Measurements from ENCODE around the gene SMARCB1.

SMARCB1 gene

DNA sequence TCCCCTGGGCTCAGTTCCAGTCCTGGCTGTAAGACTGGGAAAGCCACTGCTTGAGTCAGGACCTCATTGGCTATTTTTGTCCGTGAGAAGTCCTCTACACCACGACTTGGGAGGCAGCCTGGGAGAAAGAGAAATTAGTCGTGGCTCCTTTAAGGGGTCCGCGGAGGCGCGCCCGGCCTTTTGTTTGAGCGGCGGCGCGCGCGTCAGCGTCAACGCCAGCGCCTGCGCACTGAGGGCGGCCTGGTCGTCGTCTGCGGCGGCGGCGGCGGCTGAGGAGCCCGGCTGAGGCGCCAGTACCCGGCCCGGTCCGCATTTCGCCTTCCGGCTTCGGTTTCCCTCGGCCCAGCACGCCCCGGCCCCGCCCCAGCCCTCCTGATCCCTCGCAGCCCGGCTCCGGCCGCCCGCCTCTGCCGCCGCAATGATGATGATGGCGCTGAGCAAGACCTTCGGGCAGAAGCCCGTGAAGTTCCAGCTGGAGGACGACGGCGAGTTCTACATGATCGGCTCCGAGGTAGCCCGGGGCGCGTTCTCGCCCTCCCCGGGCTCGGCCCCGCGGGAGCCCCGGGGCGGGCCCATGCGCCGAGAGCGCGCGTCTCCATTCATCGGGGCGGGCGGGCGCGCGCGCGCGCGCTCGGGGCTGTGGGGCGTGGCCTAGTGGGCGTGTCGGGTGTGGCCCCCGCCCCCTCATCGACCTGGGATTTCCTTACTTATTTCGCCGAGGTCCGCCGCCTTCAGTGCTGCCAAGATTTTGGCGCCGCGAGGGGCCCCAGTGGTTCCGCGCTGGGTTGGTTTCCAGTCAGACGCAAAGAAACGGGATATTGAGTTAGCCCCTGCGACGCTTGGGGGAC, at the start of gene SMARCB1:
TSS of gene SMARCB1 (plus strand) at position 215 of the 848 bp plus-strand sequence. CDS start at position 419, 204 bp downstream.
- DNase-seq = peak; percentile 47

DNA sequence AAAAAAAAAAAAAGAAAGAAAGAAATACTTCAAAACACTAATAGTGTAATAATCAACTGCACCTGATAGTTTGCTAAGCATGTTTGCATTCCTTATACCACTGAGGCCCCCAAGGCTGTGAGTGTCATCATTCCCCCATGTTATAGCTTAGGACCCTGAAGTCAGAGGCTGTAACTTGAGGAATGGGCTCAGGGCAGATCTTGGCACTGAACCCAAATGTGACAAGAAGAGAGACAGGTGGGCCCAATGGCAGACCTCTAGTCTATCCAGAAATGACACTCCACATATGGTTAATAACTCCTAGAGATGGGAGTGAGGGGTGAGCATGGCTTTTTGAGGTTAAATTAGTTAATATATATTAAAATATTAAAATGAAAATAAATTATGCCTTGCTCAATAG, 49.1 kb upstream of the SMARCB1 start:
- no peak for DNase-seq

- no peak for DNase-seq
Measured at GRCh38 chr22:23742505-23743264, 44.1 kb upstream of the SMARCB1 start.

- DNase-seq = peak; percentile 26
Measured at GRCh38 chr22:23743303-23743705, 43.5 kb upstream of the SMARCB1 start.

DNA sequence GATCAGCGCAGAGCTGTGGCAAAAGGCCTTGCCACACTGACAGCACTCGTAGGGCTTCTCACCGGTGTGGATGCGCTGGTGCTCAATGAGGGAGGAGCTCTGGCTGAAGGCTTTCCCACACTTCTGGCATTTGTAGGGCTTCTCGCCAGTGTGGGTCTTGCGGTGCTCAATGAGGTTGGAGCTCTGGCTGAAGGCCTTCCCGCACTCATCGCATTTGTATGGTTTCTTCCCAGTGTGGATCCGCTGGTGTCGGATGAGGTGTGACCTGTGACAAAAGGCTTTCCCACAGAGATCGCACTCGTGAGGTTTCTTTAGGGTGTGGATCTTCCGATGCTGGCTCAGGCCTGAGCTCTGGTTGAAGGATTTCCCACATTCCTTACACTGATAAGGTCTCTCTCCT, 42.8 kb upstream of the SMARCB1 start:
- DNase-seq = no peak

- no peak for DNase-seq
Measured at GRCh38 chr22:23744485-23744884, 42.3 kb upstream of the SMARCB1 start.

GRCh38 chr22:23745791-23746190, 41.0 kb upstream of the SMARCB1 start:
- DNase-seq = no peak

DNA sequence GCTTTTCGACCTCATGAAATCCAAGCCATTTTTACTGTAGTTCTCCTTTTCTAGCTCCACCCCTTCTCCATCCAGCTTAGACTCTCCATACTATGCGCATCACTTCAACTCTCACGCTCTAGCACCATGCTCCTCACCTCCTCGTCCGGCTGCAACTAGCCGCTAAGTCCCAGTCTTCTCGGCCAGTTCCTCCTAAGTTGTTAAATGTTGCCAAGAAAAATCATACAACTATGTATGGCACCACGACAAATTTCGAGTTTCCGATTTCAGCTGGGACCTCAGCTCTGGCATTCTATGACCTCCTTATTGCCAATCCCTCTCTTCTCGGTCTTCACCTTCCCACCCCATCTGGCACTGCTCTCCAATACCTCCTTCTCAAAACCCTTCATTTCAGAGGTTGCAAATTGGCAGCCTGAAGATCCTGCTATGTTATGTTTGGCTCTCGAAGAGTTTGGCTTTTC, 36.9 kb upstream of the SMARCB1 start:
- DNase-seq = no peak

DNA sequence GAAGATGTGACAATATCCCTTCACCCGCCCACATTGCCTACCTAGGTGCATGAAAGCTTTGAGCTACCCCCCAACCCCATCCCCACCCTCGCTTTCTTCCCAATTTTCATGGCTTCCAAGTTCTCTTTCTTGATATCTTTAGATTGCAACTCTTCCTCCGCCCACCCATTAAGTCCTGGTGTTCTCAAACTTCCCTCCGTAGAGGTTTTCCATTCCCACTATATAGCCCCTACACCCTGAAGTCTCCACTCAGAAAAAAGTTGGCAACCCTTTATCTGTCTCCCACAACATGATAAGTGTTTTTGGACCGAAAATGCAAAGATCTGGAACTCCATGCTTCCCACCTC, 36.4 kb upstream of the SMARCB1 start:
- DNase-seq = no peak

DNA sequence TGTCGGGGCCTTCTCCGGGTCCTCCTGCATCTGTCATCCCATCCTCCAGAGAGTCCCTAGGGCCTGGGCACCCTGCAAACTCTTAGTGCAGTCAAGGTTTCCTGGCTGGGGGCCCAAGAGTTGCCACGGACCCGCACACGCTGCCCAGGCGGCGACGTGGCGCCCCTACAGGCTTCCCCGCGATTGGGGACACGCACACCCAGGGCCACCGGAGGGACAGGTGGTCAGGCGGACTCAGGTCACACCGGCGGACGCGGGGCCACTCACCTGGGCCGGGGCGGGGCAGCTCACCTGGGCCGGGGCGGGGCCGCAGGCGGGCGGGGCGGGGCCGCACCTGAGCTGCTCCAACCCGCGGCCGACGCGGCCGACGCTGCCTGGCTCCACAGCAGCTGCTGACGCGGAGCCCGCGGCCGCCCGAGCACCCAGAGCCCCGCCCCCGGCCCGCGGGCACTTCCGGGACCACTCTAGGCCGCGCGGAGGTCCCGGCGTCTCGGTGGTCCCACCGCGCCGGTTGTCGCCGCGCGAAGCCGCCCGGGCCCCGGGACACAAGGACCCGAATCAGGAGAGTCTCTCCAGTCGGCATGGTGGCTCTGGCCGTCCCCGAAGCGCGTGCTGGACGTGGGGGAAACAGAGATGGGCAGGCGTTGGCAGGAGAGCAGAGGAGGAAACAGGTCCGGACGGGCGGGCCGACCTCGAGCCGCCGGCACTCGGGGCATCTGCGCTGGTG, 35.9 kb upstream of the SMARCB1 start, which contains the start of gene ZNF70:
TSS of gene ZNF70 (minus strand) at position 399 of the 727 bp plus-strand sequence. CDS start 5,972 bp downstream, outside the sequence.
- DNase-seq = no peak

GRCh38 chr22:23751441-23751996, 35.2 kb upstream of the SMARCB1 start:
- DNase-seq = no peak

GRCh38 chr22:23752090-23752691, 34.6 kb upstream of the SMARCB1 start:
- no peak for DNase-seq

DNA sequence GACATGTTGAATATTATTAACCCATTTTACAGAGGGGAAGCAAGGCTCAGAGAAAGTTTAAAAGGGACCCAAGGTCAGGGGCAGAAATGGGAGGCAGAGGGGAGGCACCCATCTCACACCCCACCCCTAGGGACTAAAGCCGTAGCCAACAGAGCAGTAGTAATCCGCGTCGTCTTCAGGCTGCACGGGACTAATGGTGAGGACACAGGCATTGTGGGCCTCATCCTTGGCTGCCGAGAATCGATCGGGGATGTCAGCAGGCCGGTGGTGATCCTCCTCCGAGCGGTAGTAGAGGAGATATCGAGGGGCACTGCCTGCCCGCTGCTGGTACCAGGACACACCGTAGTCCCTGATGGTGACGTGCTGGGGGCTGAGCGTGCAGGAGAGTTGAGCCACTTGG, 34.0 kb upstream of the SMARCB1 start:
- DNase-seq = no peak

DNA sequence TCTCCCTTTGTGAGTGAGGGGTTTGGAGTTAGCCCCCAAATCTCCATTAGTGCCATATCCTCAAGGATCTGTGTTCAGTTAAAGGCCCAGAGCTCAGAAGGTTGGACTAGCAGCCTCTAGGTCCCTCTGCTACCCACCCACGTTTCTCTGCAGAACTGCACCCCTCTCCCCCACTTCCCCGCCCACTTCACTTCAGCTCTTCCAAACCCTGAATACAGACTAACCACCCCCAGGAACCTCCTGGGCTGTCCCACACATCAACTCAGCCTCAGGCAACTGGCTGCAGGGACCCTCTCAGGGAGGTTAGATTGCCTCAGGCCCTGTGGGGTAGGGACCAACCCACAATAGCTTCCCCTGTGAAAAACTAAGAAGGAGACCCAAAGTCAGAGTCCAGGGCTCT, 33.4 kb upstream of the SMARCB1 start:
- DNase-seq = no peak

DNA sequence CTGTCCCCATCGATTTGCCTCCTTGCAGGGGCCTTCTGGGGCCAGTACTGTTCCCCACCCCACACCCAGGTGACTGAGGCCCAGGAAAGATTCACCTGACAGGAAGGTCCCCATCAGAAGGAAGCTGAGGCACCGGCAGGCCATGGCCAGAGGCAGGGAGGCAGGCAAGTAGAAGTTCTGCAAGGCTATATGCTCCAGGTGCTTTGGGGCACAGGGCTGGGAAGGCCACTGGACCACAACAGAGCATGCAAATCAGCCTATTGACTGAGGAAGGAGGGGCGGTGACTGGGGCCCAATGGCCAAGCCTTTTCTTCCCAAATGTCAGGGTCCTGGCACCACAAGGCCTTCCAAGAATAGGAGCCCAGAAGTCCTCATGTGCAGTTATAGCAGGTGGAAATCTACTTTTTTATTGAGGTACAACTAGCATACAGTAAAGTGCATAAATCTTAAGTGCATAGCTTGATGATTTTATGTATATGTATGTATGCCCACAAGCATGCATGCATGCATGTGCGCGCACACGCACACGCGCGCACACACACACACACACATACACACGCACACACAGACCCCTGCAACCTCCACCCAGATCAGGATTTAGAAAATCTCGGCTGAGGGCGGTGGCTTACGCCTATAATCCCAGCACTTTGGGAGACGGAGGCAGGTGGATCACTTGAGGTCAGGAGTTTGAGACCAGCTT, 32.4 kb upstream of the SMARCB1 start, which contains the start of gene VPREB3:
TSS of gene VPREB3 (minus strand) at position 206 of the 700 bp plus-strand sequence. CDS start at position 144, 62 bp downstream.
- no peak for DNase-seq

- DNase-seq = no peak
Measured at GRCh38 chr22:23754980-23755636, 31.7 kb upstream of the SMARCB1 start.

DNA sequence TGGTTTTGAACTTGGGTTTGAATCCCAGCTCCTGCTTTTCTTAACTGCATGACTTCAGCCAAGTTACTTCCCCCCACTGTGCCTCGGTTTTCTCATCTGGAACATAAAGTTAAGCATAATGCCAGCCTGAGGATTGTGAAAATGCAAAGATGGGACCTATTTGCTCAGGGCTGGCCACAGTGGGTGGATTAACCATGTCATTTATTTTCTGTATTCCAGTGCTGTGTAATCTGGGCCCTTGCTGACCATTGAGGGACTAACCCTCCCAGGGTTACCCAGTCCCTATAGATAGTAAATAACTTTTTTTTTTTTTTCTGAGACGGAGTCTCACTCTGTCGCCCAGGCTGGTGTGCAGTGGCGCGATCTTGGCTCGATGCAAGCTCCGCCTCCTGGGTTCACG, 31.1 kb upstream of the SMARCB1 start:
- DNase-seq = no peak

GRCh38 chr22:23756891-23757290, 29.9 kb upstream of the SMARCB1 start:
- no peak for DNase-seq

- DNase-seq = no peak
Measured at GRCh38 chr22:23759566-23759965, 27.2 kb upstream of the SMARCB1 start.

DNA sequence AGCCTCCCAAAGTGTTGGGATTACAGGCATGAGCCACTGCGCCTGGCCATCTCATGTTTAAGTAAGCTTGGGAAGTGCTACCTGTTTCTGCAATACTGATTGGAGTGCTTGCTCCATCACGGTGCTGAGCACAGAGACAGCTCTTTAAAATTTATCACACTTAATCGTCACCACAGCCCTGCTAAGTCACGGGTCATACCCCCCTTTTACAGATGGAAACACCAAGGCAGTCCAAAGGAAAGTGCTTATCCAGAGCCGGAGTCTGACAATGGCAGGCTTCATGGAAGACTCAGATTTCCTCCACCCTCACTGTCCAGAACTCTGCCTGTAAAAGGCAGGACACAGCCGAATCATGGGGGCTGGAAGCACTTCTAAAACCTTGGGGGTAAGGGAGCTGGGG, 26.7 kb upstream of the SMARCB1 start:
- DNase-seq = no peak
